Body of pancreas (tissue), 4 donors: Measurements from ENCODE around the gene MRPL34.

Source experiments
- CTCF ChIP-seq, 7 experiments: fragments of 450-650 bp in 4 of 7; fragments of 200-600 bp in 3 of 7; sonication (generic) in 3 of 7; IDR thresholded peaks; one replicate each; pipeline ENCODE4 v1.5.1; 2016 to 2019; ENCODE audit warnings: antibody characterized with exemption in 7 of 7
- POLR2A ChIP-seq, 3 donors: fragments of 450-650 bp; IDR thresholded peaks; one replicate each; pipeline ENCODE4 v1.6.1; 2016; ENCODE audit warnings: antibody characterized with exemption in 3 of 3, mild to moderate bottlenecking in 2 of 3

- TF ChIP-seq CTCF (IDR thresholded peaks at IDR 0.05) = no peak
- no peak for TF ChIP-seq POLR2A (IDR thresholded peaks at IDR 0.05)
Measured at GRCh38 chr19:17321655-17322489, 16.2 kb downstream of the MRPL34 start.
